Measurements from ENCODE around the gene MYO1B. TPM values are rescaled to one million over a fixed set of nuclear protein-coding genes. Genes with fewer than 3 reads are reported as not detected.

The MYO1B gene
- total and polyA plus RNA-seq, 10 of the 15 experiments (the other 5 are each of a cell fraction or from before 2014, with no cell fraction given) = 0.10 to 4.2 (median 1.6) TPM

DNA sequence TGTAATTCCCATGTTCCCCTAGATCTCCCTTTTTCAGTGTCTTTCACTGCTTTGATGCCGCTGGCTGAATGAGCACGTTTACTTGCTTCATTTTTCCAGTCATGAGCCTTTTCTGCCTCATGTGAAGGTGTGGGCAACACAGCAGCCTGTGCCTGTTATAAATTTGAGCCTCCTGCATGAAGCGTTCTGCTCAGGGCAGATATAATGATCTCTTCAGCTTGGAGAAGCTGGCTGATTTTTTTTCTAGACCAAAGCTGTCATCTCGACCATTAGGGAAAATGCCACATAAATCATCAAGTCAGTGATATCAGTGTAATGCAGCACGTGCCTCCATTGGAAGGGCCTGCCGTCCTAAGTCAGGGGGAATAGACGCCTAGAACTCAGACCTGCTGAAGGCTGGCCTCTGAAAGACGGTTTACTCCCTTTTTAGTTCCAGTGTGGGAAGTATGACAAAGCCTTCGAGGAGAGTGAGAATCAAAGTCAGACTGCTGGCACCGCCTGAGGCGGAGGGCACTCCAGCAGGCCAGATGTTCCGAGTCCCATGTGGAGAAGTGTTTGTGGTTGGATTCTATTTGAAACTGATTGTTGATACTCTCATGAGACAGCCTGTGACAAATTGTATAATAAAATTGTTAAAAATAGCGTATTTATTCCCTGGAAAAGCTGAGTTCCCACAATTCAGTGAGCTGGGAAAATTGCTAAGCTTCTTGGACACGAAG, 196.5 kb downstream of the MYO1B start:
- H2AFZ ChIP-seq (ENCODE audit: control insufficient read depth, low read depth, low read length) = no peak overlapping the region
- ChIA-PET RAD21 (ENCODE audit: unreplicated experiment) (no interaction called here), POLR2A (no interaction called here), CTCF (no interaction called here), SMC1A (ENCODE audit: uncharacterized antibody, unreplicated experiment) (no interaction called here)
- intact Hi-C loops (cut with micrococcal nuclease; ENCODE audit: unreplicated experiment) = no loop called here
- BruUV-seq (replicated peaks) = no TSS peak
- H3K4me3 ChIP-seq = no peak overlapping the region
- 29% methylated on average over 14 of the region's 14 CpGs for WGBS (ENCODE audit: insufficient coverage, insufficient replicate concordance, low lambda C conversion rate, missing lambda C conversion rate)
- H3K9me3 ChIP-seq (replicated peaks; ENCODE audit: control insufficient read depth, insufficient read depth, low read length) = no peaks in the 10 kb centered on the region
- FAIRE-seq (no peak), DNase-seq (ENCODE audit: low read depth, low spot score) (no peak), ATAC-seq (no peak)
- H3K36me3 ChIP-seq (ENCODE audit: control insufficient read depth in 2 of 2, insufficient read depth in 2 of 2, low read length in 1 of 2) = no peaks in the 10 kb centered on the region
- no peaks in the 10 kb centered on the region for H4K20me1 ChIP-seq (ENCODE audit: control insufficient read depth, insufficient read depth)
- no peak overlapping the region for H3K27ac ChIP-seq (ENCODE audit: control insufficient read depth, insufficient read depth)
- no peak overlapping the region for H3K4me2 ChIP-seq (ENCODE audit: control insufficient read depth, insufficient read depth)
- no peaks in the 10 kb centered on the region for H3K4me1 ChIP-seq (ENCODE audit: control insufficient read depth, insufficient read depth, low read length)
- no peaks in the 10 kb centered on the region; a peak in 1 of 4 replicates for H3K27me3 ChIP-seq (replicated peaks in 1 of 2; ENCODE audit: control insufficient read depth in 2 of 2, insufficient read depth in 2 of 2, low read length in 1 of 2)
- H3K9ac ChIP-seq (ENCODE audit: control insufficient read depth, insufficient read depth, low read length) = no peak overlapping the region
- H3K79me2 ChIP-seq (ENCODE audit: control insufficient read depth, insufficient read depth, low read length) = no peaks in the 10 kb centered on the region
- in situ Hi-C loops (cut with MboI) = no loop called here
- no peak for TF ChIP-seq ZZZ3 (IDR thresholded peaks at IDR 0.05; ENCODE audit: control insufficient read depth, insufficient read length, low read depth)
- TF ChIP-seq IKZF1 (conservative IDR thresholded peaks at IDR 0.05) = no peak
- TF ChIP-seq POLR2A (IDR thresholded peaks at IDR 0.05; ENCODE audit: low read depth, low read length) = no peak
- TF ChIP-seq NFIC (IDR thresholded peaks at IDR 0.05; ENCODE audit: low read depth, low read length) = no peak
- no peak for TF ChIP-seq POLR2AphosphoS5 (IDR thresholded peaks at IDR 0.05; ENCODE audit: low read length)
- TF ChIP-seq, protein P1, sequence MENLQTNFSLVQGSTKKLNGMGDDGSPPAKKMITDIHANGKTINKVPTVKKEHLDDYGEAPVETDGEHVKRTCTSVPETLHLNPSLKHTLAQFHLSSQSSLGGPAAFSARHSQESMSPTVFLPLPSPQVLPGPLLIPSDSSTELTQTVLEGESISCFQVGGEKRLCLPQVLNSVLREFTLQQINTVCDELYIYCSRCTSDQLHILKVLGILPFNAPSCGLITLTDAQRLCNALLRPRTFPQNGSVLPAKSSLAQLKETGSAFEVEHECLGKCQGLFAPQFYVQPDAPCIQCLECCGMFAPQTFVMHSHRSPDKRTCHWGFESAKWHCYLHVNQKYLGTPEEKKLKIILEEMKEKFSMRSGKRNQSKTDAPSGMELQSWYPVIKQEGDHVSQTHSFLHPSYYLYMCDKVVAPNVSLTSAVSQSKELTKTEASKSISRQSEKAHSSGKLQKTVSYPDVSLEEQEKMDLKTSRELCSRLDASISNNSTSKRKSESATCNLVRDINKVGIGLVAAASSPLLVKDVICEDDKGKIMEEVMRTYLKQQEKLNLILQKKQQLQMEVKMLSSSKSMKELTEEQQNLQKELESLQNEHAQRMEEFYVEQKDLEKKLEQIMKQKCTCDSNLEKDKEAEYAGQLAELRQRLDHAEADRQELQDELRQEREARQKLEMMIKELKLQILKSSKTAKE (IDR thresholded peaks at IDR 0.05; ENCODE audit: low read depth, poor library complexity, severe bottlenecking) = no peak
- TF ChIP-seq, protein P2, sequence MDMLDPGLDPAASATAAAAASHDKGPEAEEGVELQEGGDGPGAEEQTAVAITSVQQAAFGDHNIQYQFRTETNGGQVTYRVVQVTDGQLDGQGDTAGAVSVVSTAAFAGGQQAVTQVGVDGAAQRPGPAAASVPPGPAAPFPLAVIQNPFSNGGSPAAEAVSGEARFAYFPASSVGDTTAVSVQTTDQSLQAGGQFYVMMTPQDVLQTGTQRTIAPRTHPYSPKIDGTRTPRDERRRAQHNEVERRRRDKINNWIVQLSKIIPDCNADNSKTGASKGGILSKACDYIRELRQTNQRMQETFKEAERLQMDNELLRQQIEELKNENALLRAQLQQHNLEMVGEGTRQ (IDR thresholded peaks at IDR 0.05; ENCODE audit: borderline replicate concordance, low read depth, low read length) = no peak
- no peak for TF ChIP-seq NRF1 (conservative IDR thresholded peaks at IDR 0.05; ENCODE audit: low read depth, low read length)
- TF ChIP-seq NFYB (IDR thresholded peaks at IDR 0.05; ENCODE audit: insufficient read depth, low read depth, low read length) = no peak
- no peak for TF ChIP-seq YY1 (IDR thresholded peaks at IDR 0.05; ENCODE audit: low read depth, low read length)
- TF ChIP-seq, protein P3, sequence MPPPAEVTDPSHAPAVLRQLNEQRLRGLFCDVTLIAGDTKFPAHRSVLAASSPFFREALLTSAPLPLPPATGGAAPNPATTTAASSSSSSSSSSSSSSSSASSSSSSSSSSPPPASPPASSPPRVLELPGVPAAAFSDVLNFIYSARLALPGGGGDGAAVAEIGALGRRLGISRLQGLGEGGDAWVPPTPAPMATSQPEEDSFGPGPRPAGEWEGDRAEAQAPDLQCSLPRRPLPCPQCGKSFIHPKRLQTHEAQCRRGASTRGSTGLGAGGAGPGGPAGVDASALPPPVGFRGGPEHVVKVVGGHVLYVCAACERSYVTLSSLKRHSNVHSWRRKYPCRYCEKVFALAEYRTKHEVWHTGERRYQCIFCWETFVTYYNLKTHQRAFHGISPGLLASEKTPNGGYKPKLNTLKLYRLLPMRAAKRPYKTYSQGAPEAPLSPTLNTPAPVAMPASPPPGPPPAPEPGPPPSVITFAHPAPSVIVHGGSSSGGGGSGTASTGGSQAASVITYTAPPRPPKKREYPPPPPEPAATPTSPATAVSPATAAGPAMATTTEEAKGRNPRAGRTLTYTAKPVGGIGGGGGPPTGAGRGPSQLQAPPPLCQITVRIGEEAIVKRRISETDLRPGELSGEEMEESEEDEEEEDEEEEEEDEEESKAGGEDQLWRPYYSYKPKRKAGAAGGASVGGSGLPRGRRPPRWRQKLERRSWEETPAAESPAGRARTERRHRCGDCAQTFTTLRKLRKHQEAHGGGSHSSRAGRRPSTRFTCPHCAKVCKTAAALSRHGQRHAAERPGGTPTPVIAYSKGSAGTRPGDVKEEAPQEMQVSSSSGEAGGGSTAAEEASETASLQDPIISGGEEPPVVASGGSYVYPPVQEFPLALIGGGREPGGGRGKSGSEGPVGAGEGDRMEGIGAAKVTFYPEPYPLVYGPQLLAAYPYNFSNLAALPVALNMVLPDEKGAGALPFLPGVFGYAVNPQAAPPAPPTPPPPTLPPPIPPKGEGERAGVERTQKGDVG (CRISPR knock-in tag; IDR thresholded peaks at IDR 0.05) = no peak
- TF ChIP-seq KAT2A (conservative IDR thresholded peaks at IDR 0.05; ENCODE audit: control insufficient read depth, low read depth, low read length) = no peak
- TF ChIP-seq, protein P4, sequence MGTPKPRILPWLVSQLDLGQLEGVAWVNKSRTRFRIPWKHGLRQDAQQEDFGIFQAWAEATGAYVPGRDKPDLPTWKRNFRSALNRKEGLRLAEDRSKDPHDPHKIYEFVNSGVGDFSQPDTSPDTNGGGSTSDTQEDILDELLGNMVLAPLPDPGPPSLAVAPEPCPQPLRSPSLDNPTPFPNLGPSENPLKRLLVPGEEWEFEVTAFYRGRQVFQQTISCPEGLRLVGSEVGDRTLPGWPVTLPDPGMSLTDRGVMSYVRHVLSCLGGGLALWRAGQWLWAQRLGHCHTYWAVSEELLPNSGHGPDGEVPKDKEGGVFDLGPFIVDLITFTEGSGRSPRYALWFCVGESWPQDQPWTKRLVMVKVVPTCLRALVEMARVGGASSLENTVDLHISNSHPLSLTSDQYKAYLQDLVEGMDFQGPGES (IDR thresholded peaks at IDR 0.05) = no peak
- TF ChIP-seq, protein P5, sequence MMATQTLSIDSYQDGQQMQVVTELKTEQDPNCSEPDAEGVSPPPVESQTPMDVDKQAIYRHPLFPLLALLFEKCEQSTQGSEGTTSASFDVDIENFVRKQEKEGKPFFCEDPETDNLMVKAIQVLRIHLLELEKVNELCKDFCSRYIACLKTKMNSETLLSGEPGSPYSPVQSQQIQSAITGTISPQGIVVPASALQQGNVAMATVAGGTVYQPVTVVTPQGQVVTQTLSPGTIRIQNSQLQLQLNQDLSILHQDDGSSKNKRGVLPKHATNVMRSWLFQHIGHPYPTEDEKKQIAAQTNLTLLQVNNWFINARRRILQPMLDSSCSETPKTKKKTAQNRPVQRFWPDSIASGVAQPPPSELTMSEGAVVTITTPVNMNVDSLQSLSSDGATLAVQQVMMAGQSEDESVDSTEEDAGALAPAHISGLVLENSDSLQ (IDR thresholded peaks at IDR 0.05) = no peak

Measured in GM12878 (cell line).